Right atrium auricular region (tissue), 2 donors: Measurements from ENCODE around the gene ACOT8. TPM values are rescaled to one million over a fixed set of nuclear protein-coding genes. Genes with fewer than 3 reads are reported as not detected.

Experiments
- DNase-seq: peaks from one replicate; pipeline ENCODE4 v3.0.0-alpha.2; 2019; ENCODE audit warnings: low spot score
- H3K27ac ChIP-seq, 2 donors: fragments of 200-600 bp; sonication (generic); 1 replicate in 1 of 2; 2 replicates in 1 of 2; pipeline ENCODE4 v1.5.1; 2016 to 2019
- H3K27me3 ChIP-seq, 2 donors: fragments of 200-600 bp; sonication (generic); one replicate each; pipeline versions ENCODE4 v1.5.1 to v1.6.0; 2017 to 2019
- H3K36me3 ChIP-seq: fragments of 200-600 bp; sonication (generic); one replicate; pipeline ENCODE4 v1.5.1; 2016
- H3K4me1 ChIP-seq, 2 donors: fragments of 200-600 bp; sonication (generic); one replicate each; pipeline versions ENCODE4 v1.5.1 to v1.6.0; 2017 to 2019
- H3K4me3 ChIP-seq, 2 donors: fragments of 200-600 bp; sonication (generic); 1 replicate in 1 of 2; 2 replicates in 1 of 2; pipeline ENCODE4 v1.5.1; 2017 to 2019; ENCODE audit warnings: mild to moderate bottlenecking in 1 of 2, moderate library complexity in 1 of 2
- H3K9me3 ChIP-seq, 2 donors: fragments of 200-600 bp; sonication (generic); one replicate each; pipeline ENCODE4 v1.5.1; 2019
- total RNA-seq, 2 donors: library from RNA; depleted of rRNA; stranded (reverse); fragments of >200 nt; gene quantifications; one replicate each; pipeline ENCODE4 v1.1.0, GENCODE V29; 2016
- TF ChIP-seq, protein P1 (sequence below), 2 donors: fragments of 200-600 bp; sonication (generic); IDR thresholded peaks; one replicate each; pipeline ENCODE4 v1.5.1; 2019; ENCODE audit warnings: antibody characterized with exemption in 2 of 2

ACOT8 gene
- total RNA-seq, 2 donors from 2014 or later: 39.9 to 40.9 TPM

DNA sequence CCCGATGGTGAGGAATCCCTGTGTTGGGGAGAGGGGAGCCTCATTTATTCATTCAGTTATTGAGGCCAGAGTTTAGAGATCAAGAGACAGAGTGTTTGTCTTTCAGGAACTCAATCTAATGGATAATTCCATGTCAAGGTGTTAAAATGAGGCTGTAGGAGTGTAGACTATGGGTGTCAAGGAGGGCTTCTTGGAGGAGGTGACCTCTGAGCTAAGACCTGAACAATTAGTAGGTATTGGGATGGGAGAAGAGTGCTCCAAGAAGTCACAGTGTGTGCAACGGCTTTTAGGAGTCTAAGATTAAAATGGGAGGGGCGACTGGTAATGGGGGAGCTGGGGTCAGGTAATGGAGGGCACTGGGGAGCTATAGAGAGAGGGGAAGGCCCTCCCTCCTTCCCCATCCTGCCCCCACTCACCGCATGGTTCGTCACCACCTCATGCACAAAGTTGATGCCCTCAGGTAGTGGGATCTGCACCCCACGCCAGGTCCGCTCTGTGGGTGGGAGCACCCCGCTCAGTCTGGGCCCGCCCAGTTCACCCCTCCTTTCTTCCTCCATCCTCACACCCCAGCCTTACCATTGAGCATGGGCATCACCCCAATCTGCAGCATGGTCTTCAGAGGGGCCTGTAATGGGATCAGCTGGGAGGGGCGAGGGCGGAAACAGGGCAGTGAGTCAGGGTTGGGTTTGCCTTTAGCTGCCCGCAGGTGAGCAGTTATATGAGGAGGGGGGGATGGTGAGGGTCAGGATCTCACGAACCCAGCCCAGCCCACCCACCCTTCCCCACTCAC, 42.0 kb upstream of the ACOT8 start:
- DNase-seq: no peak
- H3K27ac ChIP-seq: no peak overlapping the region
- H3K4me1 ChIP-seq: no peaks in the 10 kb centered on the region
- no peaks in the 10 kb centered on the region for H3K9me3 ChIP-seq
- no peaks in the 10 kb centered on the region for H3K27me3 ChIP-seq
- H3K4me3 ChIP-seq: no peak overlapping the region
- TF ChIP-seq, protein P1, sequence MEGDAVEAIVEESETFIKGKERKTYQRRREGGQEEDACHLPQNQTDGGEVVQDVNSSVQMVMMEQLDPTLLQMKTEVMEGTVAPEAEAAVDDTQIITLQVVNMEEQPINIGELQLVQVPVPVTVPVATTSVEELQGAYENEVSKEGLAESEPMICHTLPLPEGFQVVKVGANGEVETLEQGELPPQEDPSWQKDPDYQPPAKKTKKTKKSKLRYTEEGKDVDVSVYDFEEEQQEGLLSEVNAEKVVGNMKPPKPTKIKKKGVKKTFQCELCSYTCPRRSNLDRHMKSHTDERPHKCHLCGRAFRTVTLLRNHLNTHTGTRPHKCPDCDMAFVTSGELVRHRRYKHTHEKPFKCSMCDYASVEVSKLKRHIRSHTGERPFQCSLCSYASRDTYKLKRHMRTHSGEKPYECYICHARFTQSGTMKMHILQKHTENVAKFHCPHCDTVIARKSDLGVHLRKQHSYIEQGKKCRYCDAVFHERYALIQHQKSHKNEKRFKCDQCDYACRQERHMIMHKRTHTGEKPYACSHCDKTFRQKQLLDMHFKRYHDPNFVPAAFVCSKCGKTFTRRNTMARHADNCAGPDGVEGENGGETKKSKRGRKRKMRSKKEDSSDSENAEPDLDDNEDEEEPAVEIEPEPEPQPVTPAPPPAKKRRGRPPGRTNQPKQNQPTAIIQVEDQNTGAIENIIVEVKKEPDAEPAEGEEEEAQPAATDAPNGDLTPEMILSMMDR (IDR thresholded peaks at IDR 0.05): no peak
- H3K36me3 ChIP-seq: peaks cover 76% of the 10 kb centered on the region

DNA sequence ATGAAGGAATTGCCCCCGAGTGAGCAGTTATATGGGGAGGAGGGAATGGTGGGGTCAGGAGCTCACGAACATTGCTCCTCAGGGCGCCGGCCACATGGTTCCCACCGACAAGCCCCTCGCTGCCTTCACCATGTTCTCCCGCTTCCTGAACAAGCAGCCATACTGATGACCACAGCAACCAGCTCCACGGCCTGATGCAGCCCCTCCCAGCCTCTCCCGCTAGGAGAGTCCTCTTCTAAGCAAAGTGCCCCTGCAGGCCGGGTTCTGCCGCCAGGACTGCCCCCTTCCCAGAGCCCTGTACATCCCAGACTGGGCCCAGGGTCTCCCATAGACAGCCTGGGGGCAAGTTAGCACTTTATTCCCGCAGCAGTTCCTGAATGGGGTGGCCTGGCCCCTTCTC, 41.1 kb upstream of the ACOT8 start:
- Histone ChIP-seq H3K27ac (no peak overlapping the region), H3K27me3 (no peaks in the 10 kb centered on the region), H3K4me3 (no peak overlapping the region), H3K36me3 (peaks cover 79% of the 10 kb centered on the region), H3K9me3 (no peaks in the 10 kb centered on the region), H3K4me1 (no peaks in the 10 kb centered on the region)
- TF ChIP-seq, protein P1 (IDR thresholded peaks at IDR 0.05): no peak
- no peak for DNase-seq

DNA sequence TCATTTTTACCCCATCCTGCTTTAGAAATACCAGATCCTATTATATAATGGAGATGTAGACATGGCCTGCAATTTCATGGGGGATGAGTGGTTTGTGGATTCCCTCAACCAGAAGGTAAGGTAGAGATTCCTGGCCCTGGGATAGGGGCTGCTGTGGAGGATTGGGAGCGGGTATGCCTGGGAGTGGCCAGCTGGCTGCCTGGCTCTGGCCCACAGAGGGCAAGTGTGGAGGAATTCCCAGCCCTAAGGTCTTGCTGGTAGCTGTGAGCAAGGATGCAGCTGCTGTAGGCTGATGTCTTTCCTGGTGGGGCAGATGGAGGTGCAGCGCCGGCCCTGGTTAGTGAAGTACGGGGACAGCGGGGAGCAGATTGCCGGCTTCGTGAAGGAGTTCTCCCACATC, 40.5 kb upstream of the ACOT8 start:
- Histone ChIP-seq H3K27me3 (no peaks in the 10 kb centered on the region), H3K27ac (no peak overlapping the region), H3K9me3 (no peaks in the 10 kb centered on the region), H3K4me1 (peaks cover 0 to 4% of the 10 kb centered on the region in 2 donors), H3K36me3 (peaks cover 78% of the 10 kb centered on the region), H3K4me3 (no peak overlapping the region)
- no peak for DNase-seq
- TF ChIP-seq, protein P1 (IDR thresholded peaks at IDR 0.05): no peak

- Histone ChIP-seq H3K27ac (no peak overlapping the region), H3K4me1 (peaks cover 0 to 8% of the 10 kb centered on the region in 2 donors), H3K4me3 (no peak overlapping the region), H3K9me3 (no peaks in the 10 kb centered on the region), H3K36me3 (peaks cover 78% of the 10 kb centered on the region), H3K27me3 (no peaks in the 10 kb centered on the region)
- TF ChIP-seq, protein P1 (IDR thresholded peaks at IDR 0.05): no peak
- DNase-seq: no peak
These were observed 40.1 kb upstream of the ACOT8 start for GRCh38 chr20:45897289-45897688.

DNA sequence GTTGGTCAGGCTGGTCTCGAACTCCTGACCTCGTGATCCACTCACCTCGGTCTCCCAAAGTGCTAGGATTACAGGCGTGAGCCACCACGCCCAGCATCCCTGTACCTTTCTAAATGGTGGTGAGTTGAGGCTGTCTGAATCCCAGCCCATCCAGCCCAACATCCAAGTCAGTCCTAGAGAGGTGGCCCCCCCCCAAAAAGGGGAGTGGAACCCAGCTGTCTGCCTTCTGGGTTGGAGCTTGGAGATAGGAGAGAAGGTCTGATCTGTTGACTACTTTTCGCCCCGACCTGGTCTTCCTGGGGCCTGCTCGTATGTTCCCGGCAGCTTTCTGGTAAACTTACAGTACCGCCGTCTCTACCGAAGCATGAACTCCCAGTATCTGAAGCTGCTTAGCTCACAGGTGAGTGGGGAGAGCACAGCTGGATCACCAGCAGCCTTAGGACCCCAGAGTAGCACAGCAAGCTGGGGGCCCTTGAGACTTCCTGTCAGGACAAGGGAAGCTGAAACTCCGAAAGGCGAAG, 39.5 kb upstream of the ACOT8 start:
- H3K27me3 ChIP-seq: no peaks in the 10 kb centered on the region

More for the DNA sequence above, 39.5 kb upstream of the ACOT8 start:
- H3K27ac ChIP-seq: no peak overlapping the region
- TF ChIP-seq, protein P1 (IDR thresholded peaks at IDR 0.05): no peak
- H3K9me3 ChIP-seq: no peaks in the 10 kb centered on the region
- peaks cover 78% of the 10 kb centered on the region for H3K36me3 ChIP-seq
- H3K4me1 ChIP-seq: peaks cover 0 to 14% of the 10 kb centered on the region in 2 donors
- no peak for DNase-seq
- no peak overlapping the region for H3K4me3 ChIP-seq
